ENCODE data around the gene CDK5RAP3.

GRCh38 chr17:47946516-47946915 is 24.4 kb upstream of the CDK5RAP3 start:
- TF ChIP-seq POLR2A (IDR thresholded peaks at IDR 0.05; ENCODE audit: low read depth) (no peak), CTCF (IDR thresholded peaks at IDR 0.05) (no peak), POLR2AphosphoS5 (IDR thresholded peaks at IDR 0.05) (no peak)
